ENCODE results near the gene ECHDC1.
"Not testable (repeated sequence)": the region's sequence is repeated elsewhere in the genome, so short reads cannot be mapped to it uniquely, and the experiment has no call there.

ECHDC1 gene, protein sequence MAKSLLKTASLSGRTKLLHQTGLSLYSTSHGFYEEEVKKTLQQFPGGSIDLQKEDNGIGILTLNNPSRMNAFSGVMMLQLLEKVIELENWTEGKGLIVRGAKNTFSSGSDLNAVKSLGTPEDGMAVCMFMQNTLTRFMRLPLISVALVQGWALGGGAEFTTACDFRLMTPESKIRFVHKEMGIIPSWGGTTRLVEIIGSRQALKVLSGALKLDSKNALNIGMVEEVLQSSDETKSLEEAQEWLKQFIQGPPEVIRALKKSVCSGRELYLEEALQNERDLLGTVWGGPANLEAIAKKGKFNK

DNA sequence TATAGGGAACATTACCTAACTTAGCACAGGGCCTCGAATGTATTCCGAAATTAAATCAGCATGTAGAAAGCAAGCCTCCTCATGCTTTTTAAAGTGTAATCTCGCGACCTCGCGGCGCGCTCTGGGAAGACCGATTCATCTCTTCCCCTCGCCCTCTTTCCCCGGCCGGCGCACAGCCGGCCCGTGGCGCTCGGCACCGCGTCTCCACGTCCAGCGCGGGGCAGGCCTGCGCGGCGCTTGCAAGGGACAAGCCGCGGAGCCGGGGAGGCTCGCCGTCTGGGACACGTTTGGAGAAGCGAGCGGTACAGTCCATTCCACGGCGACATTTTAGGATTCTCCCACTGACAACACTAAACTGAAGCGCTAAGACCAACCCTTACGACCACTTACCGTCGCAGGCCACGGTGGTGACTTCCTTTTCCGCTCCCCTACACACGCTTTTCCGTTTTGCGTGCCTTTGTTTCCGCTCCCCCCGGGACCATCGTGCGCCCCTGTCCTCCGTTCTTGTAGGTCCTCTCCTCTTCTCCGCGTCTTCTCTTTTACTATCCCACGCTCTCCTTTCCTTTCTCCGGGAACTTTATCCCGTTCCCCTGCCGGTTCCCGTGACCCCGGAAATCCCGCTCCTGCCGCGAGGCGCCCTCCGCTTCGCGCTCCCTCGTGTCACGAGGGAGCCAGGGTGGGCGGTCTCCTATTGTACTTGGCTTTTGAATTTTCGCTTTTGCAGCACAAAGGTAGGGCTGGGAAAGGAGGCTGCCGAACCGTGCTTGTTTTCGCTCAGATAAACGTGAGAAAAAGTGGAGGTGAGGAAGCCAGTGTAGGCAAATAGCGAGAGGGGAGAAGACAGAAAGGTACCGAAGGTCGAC is at the start of gene ECHDC1:
Gene ECHDC1, minus strand, starts transcription at position 664 of the 863 bp plus-strand sequence. CDS start 12,581 bp downstream, outside the sequence.
- DNase-seq (ENCODE audit: low read depth), result peak; percentile 37

DNA sequence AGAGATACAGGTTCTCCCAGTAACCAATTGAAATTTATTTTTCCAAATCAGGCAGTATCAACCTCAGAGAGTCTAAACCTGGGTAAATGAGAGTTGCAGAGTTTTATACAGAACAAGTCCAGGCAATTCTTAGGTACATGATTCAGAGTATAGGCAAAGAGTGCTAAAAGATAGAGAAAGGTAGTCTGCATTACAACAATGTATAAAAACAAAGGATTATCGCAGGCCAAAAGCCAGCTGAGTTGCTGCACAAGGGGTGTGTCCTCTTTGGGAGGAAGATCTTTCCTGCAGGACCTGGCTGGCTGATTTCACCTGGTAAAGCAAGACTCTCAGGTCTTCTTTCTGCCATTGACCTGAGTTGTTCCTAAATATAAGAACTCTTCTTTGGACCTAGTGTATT is 48.9 kb upstream of the ECHDC1 start:
- DNase-seq (ENCODE audit: low read depth), result no peak

DNA sequence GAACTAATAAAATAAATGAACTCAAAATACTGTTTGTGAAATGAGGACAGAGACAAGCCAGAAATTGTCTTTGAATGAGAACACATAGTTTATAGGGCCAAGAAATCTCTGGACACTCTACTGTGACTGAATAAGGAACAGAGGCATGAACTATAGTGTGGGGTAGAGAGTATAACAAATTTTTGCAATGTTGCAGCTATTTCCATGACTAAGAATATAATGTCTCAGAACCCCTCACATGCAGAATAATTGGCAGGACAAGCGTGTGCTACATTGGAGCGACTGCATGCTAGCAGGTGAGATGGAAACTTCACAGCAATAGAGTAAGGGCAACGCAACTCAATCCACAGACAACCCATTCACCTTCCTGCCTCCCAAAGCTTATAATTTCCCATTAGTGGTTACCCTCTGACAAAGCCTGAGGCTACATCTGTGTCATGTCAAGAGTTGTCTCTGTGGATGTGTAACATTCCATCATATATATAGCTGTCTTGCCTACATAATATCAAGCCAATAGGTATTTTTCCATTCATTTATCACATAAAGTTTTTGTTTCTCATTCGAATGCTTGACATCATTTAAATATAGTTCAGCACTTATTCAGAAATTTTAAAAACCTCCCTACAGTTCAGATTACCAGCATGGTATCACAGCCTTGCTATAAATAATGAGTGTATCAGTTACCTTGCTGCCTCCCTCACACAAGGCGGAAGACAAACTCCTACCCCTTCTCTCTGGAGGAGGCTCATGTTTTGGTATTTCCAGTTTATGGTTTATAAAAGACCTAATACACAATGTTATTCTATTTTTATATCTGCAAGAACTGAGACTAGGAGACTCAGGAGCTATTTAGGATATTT is 47.9 kb upstream of the ECHDC1 start:
- DNase-seq (ENCODE audit: low read depth), result no peak

DNA sequence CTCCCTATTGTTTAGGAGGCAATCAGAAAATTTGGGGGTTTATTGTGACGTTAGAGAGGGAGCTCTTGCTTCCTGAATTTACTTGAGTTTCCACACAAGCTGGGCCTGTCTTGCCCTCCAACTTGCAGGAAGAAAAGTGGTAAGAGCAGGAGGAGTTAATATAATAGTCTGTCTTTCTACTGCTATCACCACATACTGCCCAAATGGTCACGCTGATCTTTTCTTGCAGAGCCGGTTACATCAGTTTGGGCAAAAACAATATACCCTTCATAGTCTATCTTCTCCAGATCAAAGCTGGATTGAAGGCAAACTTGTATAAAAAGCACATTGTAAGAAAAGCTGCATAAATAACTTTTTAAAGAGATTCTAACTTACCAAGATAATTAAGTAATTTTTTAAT is 46.3 kb upstream of the ECHDC1 start:
- no peak for DNase-seq (ENCODE audit: low read depth)

DNA sequence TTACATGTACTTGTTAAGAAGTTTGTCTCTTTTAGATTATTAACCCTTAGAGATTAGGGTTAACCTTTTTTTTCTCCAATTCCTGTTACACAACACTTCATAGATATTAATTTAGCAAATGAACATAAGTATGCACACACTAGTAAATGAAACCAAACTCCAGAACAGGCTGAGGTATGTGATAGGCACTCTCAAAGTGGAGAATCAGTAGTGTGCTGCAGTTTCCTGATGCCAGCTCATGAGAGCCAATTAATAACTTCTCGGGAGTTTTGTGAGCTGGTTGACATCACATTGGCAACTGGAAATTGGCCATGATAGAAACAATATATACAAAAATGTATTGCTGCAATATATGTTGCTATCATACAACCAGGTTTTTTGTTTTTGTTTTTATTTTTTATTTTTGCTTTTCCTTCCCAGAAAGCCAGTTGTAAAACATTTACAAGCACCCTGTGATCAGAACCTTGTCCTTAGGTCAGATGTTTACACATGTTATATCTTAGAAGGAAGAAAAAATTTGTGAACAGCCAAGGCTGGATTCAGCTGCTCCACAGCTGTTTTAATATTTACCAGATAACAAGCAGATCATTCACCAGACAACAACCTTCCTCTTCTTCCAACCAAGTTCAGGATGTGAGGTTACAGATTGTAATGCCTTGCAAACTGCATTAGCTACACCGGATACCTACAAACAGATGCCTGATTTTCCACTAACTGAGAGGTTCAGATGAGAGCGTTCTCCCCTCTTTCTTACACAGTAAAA is 42.4 kb upstream of the ECHDC1 start:
- no peak for DNase-seq (ENCODE audit: low read depth)

DNA sequence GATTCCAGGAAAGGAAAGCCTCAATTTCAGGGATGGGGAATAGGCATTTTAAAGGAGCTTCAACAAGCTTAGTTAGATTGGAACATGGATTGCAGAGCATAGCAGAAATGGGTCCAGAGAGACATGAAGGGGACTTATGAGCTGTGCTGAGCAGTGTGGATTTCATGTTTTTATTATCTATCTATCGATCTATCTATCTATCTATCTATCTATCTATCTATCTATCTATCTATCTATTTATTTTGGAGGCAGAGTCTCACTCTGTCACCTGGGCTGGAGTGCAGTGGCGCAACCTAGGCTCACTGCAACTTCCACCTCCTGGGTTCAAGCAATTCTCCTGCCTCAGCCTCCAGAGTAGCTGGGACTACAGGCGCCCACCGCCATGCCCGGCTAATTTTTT is 41.4 kb upstream of the ECHDC1 start:
- not testable (repeated sequence) for DNase-seq (ENCODE audit: low read depth)

DNA sequence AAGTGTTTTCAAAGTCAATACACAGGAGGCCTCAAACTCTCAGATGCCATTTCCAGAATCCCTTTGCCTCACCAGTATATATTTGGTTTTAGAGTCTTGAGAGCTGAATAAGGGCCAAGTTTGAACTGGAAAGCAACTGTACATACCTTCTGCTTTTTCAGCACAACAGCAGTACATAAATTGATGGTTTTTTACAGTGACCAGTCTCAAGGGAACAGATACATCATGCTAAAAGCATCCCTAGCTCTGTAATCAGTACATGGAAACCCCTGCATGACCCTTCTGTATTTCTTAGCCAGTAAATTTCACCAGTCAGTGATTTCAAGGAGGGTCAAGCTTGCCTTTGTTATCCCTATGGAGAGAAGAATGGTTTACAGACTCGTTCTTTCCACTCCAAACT is 40.6 kb upstream of the ECHDC1 start:
- no peak for DNase-seq (ENCODE audit: low read depth)

DNA sequence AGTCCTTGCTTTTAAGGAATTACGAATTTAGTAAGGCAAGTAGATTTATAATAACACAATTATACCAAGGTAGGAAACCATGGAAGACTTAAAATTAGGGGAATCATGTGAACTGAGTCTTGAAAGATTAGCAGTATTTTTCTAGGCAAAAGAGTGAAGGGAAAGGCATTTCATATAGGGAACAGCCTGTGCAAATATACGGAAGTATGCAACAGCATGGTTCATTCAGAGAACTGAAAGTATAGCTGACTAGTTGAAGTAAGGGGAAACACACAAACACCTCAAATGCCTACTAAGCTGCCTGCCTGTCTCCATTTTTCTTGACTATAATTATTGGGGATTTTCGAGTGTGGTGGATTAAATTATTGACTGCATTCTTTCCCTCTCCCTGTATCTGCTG is 39.0 kb upstream of the ECHDC1 start:
- DNase-seq (ENCODE audit: low read depth), result no peak

DNA sequence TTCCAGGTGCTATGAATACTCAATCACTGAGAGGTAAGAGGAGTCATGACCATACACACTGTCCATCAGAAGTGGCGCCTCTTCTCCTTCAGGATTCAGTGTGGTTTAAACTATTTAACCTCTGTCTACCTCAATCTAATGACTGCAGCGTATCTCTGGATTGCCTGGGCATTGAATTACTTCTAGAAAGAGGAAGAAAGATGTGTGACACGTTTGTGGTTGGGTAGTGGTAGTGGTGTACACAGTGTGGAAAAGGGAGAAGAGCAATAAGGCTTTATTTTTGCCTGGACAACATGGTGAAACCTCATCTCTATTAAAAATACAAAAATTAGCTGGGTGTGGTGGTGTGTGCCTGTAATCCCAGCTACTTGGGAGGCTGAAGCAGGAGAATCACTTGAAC is 38.0 kb upstream of the ECHDC1 start:
- DNase-seq (ENCODE audit: low read depth), result no peak

DNA sequence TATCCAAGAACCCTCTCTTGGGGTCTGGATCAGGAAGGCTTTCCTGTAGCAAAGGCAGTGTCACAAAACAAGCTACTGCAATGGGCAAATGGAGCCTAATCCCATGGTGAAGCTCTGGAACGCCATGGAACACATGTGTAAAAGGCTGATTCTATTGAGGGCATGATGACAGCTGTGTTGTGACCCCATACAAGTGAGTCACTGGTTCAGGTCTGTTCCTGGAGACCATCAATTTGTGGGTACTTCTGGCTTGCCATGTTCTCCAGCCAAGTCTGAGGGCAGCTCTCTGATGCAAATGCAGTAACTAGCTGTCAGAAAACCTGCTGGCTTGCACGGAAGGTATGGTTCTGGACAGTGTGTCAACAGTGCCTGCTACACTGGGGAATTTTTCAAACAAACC is 33.3 kb upstream of the ECHDC1 start:
- DNase-seq (ENCODE audit: low read depth), result no peak

DNA sequence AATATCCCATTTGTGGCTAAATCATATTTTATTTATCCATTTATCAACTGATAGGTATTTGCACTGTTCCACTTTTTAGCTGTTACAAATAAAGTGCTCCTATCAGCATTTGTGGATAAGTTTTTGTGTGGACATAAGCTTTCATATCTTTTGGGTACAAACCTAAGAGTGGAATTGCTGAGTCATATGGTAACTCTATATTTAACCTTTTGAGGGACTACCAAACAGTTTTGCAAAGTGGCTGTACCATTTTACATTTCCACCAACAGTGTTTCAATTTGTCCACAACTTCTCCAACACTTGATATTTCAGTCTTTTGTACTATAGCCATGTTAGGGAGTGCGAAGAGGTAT is 23.6 kb upstream of the ECHDC1 start:
- no peak for DNase-seq (ENCODE audit: low read depth)

DNA sequence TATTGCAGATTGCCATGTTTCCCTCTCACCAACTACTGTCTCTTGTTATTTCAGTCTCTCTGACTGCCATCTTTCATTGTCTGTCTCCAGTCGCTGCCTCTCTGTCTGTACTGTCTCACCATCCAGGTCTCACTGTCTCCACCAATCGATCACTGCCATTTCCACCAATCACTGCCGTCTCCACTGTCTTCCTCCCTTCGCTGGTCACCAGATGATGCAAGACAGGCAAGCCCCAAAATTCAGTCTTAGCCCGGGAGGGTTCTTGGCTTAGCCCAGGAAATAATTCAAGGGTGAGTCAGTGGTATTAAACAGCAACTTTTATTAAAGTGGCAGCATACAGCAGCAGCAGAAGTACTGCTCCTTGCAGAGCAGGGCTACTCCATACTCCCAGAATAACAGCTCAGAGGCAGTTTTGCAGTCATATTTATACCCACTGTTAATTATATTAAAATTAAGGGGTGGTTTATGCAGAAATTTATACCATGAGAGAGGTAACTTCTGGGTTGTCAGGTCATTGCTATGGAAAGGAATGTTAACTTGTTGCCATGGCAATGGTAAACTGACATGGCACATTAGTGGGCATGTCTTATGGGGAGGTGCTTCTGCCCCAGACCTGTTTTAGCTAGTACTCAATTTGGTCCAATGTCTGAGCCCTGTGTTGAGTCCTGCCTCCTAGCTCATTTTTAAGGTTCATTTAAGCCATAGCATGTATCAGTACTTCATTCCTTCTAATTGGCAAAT is 23.0 kb upstream of the ECHDC1 start:
- no peak for DNase-seq (ENCODE audit: low read depth)

DNA sequence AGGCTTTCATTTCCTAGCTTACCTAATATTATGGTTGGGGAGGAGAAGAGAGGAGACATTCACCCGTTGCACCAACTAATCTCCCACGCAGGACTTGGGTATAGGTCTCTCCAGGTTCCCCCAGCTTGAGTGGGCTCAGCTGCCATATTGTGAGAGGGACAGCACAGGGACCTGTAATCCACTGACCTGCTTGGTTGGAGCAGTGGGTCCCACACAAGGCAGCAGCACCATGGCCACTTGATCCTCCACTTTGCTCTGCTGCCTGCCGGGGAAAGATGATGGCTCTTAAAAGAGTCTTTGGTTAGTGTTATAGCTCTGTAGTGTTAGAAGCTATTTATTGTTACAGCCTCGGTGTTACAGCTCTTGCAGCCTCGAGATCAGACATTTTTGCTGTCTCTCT is 22.5 kb upstream of the ECHDC1 start:
- DNase-seq (ENCODE audit: low read depth), result no peak

DNA sequence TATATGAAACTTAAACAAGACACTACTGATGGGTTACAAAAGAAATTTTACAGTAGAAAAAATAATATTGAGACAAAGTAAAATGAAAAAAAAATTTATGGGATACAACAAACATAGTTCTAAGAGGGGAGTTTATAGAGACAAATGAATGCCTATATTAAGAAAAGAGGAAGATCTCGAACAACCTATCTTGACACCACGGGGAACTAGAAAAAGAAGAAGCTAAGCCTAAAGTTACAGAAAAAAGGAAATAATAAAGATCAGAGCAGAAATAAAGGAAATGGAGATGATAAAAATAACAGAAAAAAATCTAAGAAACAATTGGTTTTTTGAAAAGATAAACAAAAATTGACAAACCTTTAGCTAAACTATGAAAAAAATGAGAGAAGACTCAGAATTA is 9.1 kb upstream of the ECHDC1 start:
- DNase-seq (ENCODE audit: low read depth), result no peak

DNA sequence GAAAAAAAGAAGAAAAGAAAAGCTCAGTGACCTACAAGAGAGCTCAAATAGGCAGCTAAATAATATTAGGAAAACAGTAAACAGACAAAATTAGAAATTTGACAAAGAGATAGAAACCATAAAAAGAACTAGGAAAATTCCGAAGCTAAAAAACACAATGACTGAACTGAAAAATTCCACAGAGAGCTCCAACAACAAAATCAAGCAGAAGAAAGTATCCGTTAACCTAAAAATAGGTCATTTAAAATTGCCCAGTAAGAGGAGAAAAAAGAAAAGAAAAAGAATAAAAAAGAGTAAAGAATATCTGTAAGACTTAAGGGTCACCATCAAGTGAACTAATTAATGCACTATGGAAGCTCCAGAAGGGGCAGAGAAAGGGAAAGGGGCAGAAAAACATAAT is 6.6 kb upstream of the ECHDC1 start:
- no peak for DNase-seq (ENCODE audit: low read depth)

DNA sequence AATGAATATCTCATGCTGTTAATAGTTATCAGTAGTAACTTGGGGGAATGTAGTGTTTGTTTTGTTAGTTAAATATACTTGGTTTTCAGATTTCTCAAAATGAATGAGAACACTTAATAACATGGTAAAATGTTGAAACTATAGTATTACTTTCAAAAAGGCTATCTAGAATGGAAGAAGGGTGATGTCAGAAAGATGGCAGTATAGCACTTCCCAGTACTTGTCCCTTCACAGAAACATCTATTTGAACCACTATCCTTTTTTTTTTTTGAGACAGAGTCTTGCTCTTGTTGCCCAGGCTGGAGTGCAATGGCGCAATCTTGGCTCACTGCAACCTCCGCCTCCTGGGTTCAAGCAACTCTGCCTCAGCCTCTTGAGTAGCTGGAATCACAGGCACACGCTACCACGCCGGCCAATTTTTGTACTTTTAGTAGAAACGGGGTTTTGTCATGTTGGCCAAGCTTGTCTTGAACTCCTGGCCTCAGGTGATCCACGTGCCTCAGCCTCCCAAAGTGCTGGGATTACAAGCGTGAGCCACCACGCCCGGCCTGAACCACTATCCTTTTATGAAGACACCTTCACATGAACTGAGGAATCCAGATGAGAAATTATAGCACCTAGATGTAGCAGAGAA is 4.7 kb upstream of the ECHDC1 start:
- DNase-seq (ENCODE audit: low read depth), result no peak

DNA sequence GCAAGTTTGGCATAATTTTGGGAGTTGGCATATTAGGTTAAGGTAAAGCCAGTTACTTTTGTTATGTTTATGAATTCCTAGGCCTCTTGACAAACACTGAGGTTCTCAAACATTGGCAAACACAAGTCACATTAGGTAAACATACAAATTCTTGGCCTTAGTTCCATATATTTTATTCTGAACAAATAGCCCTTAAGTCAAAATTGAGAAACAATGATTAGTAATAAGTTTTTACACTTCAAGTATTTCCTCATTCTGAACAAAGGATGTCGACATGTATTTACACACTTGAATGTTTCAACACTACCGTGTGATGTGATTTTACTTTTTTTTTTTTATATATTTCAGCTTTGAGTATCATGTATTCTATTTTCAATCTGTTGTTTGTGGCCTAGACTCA is 3.8 kb upstream of the ECHDC1 start:
- DNase-seq (ENCODE audit: low read depth), result no peak

DNA sequence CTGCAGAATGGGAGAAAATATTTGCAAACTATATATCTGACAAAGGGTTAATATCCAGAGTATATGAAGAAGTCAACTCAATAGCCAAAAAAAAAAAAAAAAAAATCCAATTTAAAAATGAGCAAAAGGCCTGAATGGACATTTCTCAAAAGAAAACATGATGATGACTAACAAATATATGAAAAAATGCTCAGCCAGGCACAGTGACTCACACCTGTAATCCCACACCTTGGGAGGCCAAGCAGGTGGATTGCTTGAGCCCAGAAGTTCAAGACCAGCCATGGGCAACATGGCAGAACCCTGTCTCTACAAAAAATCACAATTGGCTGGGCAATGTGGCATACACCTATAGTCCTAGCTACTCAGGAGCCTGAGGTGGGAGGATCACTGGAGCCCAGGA is 2.1 kb upstream of the ECHDC1 start:
- no peak for DNase-seq (ENCODE audit: low read depth)

DNA sequence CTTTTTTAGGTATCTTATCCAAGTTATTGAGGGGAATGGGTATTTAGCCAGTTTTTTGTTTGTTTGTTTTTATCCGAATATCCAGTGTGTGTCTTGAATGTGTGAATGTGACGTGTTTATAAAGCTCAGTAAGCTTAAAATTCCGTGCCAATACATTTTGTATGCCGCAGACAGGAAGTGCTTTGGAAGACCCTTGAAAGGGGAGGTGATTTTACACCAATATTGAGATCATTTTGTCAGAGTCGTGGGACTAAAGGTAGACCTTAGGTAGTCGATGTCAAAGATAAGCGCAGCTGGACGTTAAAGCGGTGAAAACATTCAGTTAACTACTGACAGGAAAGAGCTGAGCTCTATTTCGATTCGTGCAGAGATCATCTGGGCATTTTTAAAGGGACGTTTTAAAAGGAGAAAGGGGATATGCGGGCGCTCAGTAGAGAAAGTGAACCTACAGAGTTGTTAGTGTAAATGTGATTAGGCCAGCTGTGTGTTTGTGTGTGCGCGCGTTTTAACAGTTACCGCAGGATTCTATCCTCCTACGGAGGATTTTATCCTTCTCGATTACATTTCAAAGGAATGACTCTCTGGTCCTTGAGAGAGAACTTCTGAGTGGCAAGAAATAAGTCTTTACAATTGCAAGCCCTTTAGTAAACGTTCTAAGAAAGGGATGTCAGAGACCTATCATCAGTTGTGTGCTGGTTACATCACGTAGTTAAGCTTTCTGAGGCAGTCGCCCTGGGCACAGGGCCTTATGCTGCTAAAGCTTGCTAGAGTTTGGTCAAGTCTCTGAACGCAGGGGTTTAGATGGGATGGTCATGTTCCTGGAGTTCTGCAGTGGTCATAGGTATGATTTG is 625 bp upstream of the ECHDC1 start:
- no peak for DNase-seq (ENCODE audit: low read depth)
